ENCODE results near the gene RNF40.

RNF40 gene

DNA sequence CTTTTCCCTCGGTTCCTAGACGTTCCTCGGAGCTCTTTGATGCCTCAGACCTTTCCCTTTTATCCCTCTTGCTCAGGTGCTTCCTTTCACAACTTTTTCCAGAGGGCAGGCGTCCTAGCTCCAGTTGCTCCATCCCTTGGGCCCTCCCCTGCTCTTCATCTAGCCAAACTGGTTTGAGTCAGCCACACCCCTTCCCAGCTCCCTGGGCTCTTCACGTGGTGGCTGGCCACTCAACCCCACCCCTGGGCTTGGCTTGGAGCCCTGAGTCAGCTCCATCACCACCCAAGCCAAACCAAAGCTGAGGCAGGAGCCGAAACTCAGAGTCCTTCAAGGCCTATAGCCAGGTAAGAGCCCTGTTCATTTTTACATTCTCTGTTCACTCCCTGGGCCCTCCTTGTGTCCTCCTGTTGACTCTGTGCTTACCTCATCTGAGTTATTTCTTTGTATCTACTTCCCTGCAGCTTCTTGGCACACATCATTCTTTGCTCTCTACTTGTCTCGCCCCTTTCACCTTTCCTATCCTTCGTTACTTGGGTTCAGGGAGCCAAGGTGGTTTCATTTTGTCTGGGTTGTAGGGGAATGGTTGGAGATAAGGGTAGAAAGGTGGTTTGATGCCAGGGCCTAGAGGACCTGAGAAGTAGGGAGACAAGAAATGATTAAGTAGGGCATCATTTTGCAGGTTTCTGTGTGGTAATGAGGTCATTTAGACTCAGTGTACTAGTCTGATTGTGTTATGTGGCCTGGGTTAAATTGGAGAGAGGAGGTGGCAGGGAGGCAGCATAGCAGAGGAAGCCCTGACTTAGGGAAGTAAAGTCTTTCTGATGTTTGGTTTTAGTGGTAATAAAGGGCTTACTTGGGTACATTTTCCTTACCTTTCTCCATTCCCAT, 21.5 kb upstream of the RNF40 start:
- DNase-seq (ENCODE audit: low read depth): no peak

DNA sequence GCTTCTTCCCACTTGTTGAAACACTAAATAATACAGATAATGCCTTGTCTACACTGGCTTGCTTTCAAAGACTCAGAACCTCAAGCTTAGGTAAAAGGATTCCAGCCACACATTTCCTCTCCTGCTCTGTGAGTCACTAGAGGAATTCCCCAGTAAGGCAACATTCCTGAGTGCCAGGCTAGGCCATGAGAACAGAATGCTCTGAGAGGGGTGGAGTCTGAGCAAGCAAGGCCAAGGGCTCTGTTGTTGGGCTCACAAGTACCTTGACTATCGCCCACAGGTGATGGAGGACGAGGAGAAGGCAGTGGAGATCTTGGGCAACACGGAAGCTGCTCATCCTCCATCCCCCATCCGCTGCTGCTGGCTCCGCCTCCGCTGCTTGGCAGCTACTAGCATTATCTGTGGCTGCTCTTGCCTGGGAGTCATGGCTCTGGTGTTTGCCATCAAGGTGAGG, 20.6 kb upstream of the RNF40 start:
- DNase-seq (ENCODE audit: low read depth): no peak

DNA sequence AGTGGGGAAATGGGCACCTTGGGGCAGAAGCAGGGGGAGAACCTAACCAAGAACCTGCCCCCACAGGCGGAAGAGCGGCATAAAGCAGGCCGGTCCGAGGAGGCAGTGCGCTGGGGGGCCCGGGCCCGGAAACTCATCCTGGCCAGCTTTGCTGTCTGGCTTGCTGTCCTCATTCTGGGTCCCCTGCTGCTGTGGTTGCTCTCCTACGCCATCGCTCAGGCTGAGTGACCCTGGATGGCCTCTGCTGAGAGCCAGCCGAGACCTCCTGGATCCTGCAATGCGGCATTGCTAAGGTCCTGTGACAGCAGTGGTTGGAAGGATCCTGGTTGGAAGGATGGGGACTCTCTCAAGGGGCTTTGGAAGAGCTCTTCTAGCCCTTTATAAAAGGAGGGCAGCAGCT, 18.4 kb upstream of the RNF40 start:
- no peak for DNase-seq (ENCODE audit: low read depth)

GRCh38 chr16:30744183-30744582, 17.9 kb upstream of the RNF40 start:
- DNase-seq (ENCODE audit: low read depth): no peak

DNA sequence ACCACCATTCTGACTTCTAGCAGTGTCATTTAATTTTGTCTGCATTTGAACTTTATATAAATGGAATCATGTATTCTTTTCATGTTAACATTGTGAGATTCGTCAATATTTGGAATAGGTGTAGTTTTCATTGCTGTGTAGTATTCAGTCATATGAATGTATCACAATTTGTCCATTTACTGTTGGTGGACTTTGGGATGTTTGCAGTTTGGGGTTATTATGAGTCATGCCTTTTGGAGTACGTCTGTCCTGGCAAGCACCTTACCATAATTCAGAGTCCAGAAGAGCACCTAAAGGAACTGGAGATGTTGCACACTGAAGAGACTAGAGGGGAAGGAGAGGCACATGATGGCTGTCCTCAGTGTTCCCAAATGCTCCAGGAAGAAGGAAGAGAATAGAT, 17.0 kb upstream of the RNF40 start:
- DNase-seq (ENCODE audit: low read depth): no peak

- DNase-seq (ENCODE audit: low read depth): no peak
Measured at GRCh38 chr16:30746638-30747175, 15.4 kb upstream of the RNF40 start.

- DNase-seq (ENCODE audit: low read depth): no peak
Measured at GRCh38 chr16:30747331-30747730, 14.8 kb upstream of the RNF40 start.

DNA sequence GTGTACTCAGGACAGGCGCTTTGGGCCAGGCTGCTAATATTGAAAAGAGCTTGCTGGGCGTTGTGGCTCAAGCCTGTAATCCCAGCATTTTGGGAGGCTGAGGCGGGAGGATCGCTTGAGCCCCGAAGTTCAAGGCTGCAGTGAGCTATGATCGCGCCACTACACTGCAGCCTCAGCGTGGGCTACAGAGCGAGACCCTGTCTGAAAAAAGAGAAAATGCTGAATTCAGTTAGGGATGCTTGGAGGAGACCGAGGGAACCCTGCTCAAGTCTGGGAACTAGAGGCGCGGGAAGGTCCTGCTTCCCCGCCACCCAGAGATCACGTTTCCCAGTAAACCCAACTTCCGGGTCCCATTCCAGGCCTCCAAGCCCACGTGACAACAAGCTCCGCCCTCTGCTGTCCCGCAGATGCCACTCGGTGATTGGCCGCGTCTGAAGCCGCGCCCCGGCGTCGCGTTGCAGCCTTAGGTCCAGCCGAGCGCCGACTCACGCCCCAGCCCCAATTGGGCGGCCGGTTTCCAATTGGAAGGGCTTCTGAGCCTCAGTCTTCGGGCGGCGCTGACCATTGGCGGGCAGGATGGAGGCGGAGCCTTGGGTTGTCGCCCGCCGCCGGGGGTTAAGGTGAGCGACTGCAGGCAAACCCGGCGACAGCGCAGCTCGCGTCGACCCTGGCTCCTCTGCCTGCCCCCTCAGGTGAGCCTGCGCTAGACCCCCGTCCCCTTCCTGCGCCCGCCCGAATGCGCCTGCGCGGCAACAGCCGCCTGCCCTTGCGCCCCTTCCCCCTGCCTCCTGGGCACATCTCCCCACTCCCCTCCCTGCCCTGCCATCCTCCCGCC, 14.1 kb upstream of the RNF40 start, which contains the start of gene PHKG2:
Gene PHKG2 (plus strand): TSS at position 627 of the 835 bp plus-strand sequence. CDS start 396 bp downstream, outside the sequence.
- peak; percentile 90 for DNase-seq (ENCODE audit: low read depth)

DNA sequence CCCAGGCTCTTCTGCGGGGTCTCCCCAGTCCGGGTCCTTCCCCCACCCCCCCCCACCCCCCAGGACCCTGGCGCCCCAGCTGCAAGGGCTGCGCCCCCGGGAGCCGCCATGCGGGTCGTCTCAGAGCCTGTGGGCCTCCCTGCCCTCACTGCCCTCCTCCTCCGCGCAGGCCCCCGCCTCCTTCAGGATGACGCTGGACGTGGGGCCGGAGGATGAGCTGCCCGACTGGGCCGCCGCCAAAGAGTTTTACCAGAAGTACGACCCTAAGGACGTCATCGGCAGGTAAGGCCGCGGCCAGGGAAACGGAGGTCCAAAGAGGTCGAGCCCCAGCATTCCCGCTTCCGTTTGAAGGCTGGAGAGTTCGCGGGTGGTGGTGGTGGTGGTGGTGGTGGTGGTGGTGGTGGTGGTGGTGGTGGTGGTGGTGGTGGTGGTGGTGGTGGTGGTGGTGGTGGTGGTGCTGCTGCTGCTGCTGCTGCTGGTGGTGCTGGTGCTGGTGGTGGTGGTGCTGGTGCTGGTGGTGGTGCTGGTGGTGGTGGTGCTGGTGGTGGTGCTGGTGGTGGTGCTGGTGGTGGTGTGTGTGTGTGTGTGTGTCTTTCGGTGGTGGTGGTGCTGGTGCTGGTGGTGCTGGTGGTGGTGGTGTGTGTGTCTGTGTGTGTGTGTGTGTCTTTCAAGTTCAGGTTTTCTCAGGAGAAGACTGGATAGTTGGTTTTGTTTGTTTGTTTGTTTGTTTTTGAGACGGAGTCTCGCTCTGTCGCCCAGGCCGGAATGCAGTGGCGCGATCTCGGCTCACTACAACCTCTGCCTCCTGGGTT, 13.3 kb upstream of the RNF40 start:
- no peak for DNase-seq (ENCODE audit: low read depth)

DNA sequence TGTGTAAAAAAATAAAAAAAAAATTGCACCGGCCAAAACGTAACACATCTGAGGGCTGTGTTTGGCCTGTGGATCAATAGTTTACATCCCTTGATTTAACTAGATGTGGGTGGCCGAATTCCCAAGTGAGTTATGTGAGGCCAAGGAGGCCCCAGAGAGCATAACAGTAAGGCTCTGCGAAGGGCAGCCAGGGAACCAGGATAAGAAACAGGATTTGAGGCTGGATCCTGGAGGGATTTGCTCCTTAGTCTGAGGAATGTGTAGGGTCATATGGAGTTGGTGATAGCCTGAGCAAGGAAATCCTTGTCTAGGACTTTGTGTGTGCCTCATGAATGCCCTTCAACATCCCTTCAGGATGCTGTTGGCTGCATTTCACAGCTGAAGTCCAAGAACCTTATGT, 11.9 kb upstream of the RNF40 start:
- no peak for DNase-seq (ENCODE audit: low read depth)

DNA sequence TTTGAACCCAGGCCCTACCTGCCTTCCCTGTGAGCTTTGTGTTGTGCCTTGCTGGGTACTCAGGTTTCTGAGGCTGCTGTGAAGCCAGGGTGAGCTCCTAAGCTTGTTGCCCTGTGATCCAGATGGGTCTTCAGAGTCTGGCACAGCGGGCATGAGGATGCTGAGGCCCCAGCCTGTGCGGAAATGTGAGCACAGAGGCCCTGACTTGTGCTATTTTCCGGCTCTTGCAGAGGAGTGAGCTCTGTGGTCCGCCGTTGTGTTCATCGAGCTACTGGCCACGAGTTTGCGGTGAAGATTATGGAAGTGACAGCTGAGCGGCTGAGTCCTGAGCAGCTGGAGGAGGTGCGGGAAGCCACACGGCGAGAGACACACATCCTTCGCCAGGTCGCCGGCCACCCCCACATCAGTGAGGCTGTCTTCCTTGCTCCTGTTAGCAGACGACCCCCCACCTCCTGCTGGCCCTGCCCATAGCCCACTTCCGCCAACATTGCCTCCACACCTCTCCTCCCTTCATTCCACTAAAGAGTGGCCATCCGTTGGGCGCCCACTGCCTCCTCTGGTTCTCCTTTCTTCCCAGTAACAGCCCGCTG, 11.2 kb upstream of the RNF40 start:
- no peak for DNase-seq (ENCODE audit: low read depth)

DNA sequence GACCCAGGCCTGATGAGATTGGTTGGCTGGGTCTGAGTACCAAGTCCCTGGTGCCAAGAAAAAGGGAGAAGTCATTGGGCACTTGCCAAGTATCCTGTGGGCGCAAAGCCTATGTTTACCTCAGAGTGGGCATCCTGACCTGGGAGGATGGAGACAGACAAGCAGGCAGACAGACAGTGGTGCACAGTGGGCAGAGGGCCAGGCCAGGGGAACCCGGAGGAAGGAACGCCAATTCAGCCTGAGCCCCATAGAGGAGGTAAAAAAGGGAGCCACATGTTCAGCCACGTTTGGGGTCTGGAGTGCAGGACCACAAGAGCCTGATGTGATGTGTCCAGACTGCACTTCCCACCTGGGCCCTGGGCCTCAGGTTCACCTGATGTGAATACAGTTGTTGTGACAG, 8.5 kb upstream of the RNF40 start:
- DNase-seq (ENCODE audit: low read depth): no peak

DNA sequence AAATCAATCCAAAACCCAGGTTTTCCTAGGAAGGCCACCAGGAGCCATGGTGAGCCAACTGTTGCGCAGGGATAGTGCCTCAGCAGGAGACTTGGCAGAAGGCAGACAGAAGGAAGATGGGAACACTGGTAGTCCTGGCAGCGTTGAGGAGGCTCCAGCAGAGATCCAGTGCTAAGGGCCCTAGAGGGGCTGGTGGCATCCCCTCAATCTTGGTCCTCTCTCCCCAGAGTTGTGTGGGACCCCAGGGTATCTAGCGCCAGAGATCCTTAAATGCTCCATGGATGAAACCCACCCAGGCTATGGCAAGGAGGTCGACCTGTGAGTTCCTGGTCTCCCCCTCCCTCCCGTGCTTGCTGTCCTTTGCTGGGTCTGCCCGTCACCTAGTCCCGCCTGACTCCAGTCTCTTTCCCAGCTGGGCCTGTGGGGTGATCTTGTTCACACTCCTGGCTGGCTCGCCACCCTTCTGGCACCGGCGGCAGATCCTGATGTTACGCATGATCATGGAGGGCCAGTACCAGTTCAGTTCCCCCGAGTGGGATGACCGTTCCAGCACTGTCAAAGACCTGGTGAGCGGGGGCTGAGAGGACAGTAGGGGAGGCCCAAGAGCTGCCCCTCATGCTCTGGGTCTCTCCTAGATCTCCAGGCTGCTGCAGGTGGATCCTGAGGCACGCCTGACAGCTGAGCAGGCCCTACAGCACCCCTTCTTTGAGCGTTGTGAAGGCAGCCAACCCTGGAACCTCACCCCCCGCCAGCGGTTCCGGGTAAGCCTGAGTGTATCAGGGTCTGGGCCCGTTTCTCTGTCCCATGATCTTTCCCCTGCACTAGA, 6.0 kb upstream of the RNF40 start:
- no peak for DNase-seq (ENCODE audit: low read depth)

GRCh38 chr16:30756781-30757100, 5.4 kb upstream of the RNF40 start:
- no peak for DNase-seq (ENCODE audit: low read depth)

- no peak for DNase-seq (ENCODE audit: low read depth)
Measured at GRCh38 chr16:30757316-30757715, 4.8 kb upstream of the RNF40 start.

GRCh38 chr16:30758988-30759491, 3.1 kb upstream of the RNF40 start:
- no peak for DNase-seq (ENCODE audit: low read depth)

GRCh38 chr16:30760001-30760559, 2.0 kb upstream of the RNF40 start:
- DNase-seq (ENCODE audit: low read depth): no peak

GRCh38 chr16:30760577-30761426, 1.3 kb upstream of the RNF40 start:
- no peak for DNase-seq (ENCODE audit: low read depth)

DNA sequence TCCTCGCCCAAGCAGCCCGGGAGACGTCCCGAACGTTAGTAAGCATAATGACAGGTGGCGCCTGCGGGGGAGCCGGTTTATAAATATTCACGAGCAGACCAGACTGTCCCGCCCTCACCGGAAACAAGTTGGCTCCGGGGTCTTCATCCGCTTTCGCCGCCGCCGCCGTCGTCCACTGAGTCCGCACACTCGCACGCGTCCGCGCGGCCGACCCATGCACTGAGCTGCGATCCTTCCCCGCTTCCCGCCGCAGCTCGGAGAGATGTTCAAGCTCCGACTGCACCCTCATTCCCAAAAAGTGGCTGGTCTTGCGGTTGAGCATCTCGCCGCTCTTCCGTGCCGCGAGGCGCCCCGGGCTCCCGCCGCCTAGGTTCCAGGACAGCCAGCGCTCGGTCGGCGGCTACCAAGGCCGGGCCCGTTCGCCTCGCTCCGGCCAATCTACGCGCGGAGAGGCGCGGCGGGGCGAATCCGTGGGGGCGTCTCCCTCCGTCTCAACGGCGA, 645 bp upstream of the RNF40 start:
- peak; percentile 21 for DNase-seq (ENCODE audit: low read depth)

Measured in T follicular helper cell (primary cell).